Ectodermal cell (in vitro differentiated cells): ENCODE results near the gene PNMT.

Source experiments
- H3K27ac ChIP-seq: 2 replicates; pipeline ENCODE4 v1.7.0; 2013; ENCODE audit warnings: mild to moderate bottlenecking, low read depth, low read length; ENCODE audit not compliant: insufficient read depth, poor library complexity, severe bottlenecking
- H3K27me3 ChIP-seq: 2 replicates; pipeline ENCODE4 v1.7.0; 2013; ENCODE audit warnings: mild to moderate bottlenecking, low read length; ENCODE audit not compliant: insufficient read depth, control insufficient read depth, poor library complexity, severe bottlenecking
- H3K36me3 ChIP-seq: one replicate; pipeline ENCODE4 v1.7.0; 2013; ENCODE audit warnings: low read length; ENCODE audit not compliant: control insufficient read depth, insufficient read depth
- H3K4me1 ChIP-seq: one replicate; pipeline ENCODE4 v1.7.0; 2013; ENCODE audit warnings: low read length; ENCODE audit not compliant: control insufficient read depth, insufficient read depth
- H3K4me3 ChIP-seq: 2 replicates; pipeline ENCODE4 v1.7.0; 2013; ENCODE audit warnings: low read depth, low read length, control low read depth; ENCODE audit not compliant: insufficient read depth
- H3K9me3 ChIP-seq: 2 replicates; pipeline ENCODE4 v1.7.0; 2013; ENCODE audit warnings: mild to moderate bottlenecking, low read length, moderate library complexity; ENCODE audit not compliant: control insufficient read depth
- WGBS, 2 experiments: methylation state at CpG; one replicate each; pipeline ENCODE4 v1.1.7; 2013; ENCODE audit warnings: missing lambda C conversion rate in 2 of 2; 5-methylcytosine and 5-hydroxymethylcytosine counted together

PNMT gene

DNA sequence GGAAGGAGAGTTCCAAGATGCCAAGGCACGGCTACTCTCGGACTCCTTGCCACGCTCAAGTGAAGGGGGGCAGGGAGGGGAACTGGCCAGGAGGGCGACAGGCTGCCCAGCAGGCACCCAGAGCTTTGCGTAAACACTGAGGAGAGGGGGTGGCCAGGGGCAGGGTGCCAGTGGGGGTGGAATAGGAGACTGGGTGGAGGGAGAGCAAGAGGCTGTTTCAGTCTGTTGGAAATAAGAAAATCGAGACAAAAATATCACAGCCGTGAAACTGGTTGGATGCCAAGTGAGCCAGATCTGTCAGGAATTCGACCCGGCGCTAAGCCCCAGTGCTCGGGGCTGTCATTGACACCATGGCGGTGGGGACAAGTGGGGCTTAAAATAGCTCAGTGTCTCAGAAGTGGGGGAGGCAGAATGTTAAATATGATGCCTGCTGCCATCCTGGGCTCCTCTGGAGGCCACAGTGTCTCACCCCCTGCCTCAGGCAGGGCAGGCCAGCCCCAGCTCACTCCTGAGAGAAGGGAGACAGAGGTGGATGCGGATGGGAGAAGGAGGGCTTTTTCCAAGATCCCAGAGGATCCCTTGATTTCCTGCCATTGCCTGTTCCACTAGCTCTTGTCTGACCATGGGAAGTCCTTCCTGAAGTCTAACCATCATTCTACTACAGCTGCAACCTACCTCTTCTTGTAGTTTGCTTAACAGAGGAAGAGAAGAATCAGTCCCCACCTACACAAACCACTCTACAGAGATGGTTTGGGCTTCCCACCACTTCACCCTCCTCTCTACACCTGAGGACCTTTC is 9.5 kb downstream of the PNMT start:
- Histone ChIP-seq H3K4me1 (no peaks in the 10 kb centered on the region), H3K4me3 (no peak overlapping the region), H3K27me3 (no peaks in the 10 kb centered on the region), H3K36me3 (no peaks in the 10 kb centered on the region), H3K9me3 (no peaks in the 10 kb centered on the region), H3K27ac (no peak overlapping the region)
- 90 to 91% methylated on average over 13 of the region's 13 CpGs for WGBS, 2 experiments

- 82 to 83% methylated on average over 13 of the region's 13 CpGs for WGBS, 2 experiments
- no peaks in the 10 kb centered on the region for H3K27me3 ChIP-seq
- no peak overlapping the region for H3K27ac ChIP-seq
- H3K4me3 ChIP-seq = no peak overlapping the region
- H3K9me3 ChIP-seq = no peaks in the 10 kb centered on the region
- no peaks in the 10 kb centered on the region for H3K36me3 ChIP-seq
- no peaks in the 10 kb centered on the region for H3K4me1 ChIP-seq
Measured at GRCh38 chr17:39678340-39679116, 10.3 kb downstream of the PNMT start.

DNA sequence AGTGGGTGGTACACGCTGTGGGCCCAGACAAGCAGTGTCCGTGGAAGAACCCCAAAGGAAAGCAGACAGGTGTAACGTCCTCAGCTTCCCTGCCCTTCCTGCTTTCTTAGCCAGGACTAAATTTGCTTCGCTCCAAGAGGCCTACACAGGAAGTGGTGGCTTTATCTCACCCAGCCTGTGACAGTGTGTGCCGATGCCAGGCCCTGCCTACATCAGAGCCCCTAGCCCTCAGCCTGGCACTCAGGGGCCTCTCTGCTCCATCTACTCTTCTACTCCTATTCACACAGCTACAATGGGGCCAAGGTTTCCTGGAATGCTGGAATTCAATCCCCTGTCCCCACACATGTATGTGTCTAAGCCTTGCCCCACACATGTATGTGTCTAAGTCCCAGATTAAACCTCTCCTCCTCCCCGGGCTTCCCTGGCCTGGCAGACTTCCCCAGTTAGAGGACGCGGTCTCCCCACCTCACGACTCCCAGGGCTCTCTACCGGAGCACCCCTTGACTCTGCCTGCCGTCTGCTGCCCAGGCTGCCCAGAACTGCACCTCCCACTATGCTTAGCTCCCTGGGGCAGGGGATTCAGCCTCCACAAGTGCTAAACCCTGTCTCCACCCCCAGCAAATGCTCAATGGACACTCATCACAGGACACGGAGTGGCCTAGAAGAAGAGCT is 11.4 kb downstream of the PNMT start:
- no peak overlapping the region for H3K4me3 ChIP-seq
- no peaks in the 10 kb centered on the region for H3K4me1 ChIP-seq
- H3K9me3 ChIP-seq = no peaks in the 10 kb centered on the region
- 84 to 86% methylated on average over 12 of the region's 12 CpGs for WGBS, 2 experiments
- H3K36me3 ChIP-seq = no peaks in the 10 kb centered on the region
- no peak overlapping the region for H3K27ac ChIP-seq
- no peaks in the 10 kb centered on the region for H3K27me3 ChIP-seq

GRCh38 chr17:39683295-39683939 is 15.2 kb downstream of the PNMT start:
- 90 to 92% methylated on average over 9 of the region's 9 CpGs for WGBS, 2 experiments
- Histone ChIP-seq H3K36me3 (no peaks in the 10 kb centered on the region), H3K4me3 (no peak overlapping the region), H3K4me1 (peaks cover 2% of the 10 kb centered on the region), H3K9me3 (no peaks in the 10 kb centered on the region), H3K27ac (no peak overlapping the region), H3K27me3 (no peaks in the 10 kb centered on the region)

GRCh38 chr17:39684369-39685192 is 16.3 kb downstream of the PNMT start:
- H3K27me3 ChIP-seq = no peaks in the 10 kb centered on the region
- H3K9me3 ChIP-seq = no peaks in the 10 kb centered on the region
- no peaks in the 10 kb centered on the region for H3K36me3 ChIP-seq
- H3K4me1 ChIP-seq = peaks cover 10% of the 10 kb centered on the region
- H3K4me3 ChIP-seq = no peak overlapping the region
- no peak overlapping the region for H3K27ac ChIP-seq
- 92 to 94% methylated on average over 12 of the region's 12 CpGs for WGBS, 2 experiments

DNA sequence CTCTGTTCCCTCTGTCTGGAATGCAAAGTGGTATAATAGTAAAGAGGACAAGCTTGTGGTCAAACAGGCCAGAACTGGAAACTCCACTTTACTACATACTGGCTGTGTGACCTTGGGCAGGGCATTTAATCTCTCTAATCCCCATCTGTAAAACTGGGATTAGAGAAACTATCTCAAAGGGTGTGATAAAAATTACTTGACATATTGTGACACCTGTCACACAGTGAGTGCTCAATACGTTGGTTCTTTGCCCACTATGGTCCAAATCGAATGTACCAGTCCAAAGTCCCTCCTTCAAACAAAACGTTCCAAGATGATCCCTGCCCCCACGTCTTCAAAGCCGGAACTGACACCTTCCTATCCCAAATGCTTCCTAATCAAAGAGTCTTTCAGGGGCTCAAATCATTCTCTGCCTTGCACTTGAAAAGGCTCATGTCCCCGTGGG is 18.9 kb downstream of the PNMT start:
- no peak overlapping the region for H3K27ac ChIP-seq
- WGBS, 2 experiments = 77 to 80% methylated on average over 6 of the region's 6 CpGs
- peak overlapping the region; percentile 57 for H3K4me3 ChIP-seq
- H3K27me3 ChIP-seq = no peaks in the 10 kb centered on the region
- no peaks in the 10 kb centered on the region for H3K9me3 ChIP-seq
- H3K4me1 ChIP-seq = peaks cover 10% of the 10 kb centered on the region
- no peaks in the 10 kb centered on the region for H3K36me3 ChIP-seq

DNA sequence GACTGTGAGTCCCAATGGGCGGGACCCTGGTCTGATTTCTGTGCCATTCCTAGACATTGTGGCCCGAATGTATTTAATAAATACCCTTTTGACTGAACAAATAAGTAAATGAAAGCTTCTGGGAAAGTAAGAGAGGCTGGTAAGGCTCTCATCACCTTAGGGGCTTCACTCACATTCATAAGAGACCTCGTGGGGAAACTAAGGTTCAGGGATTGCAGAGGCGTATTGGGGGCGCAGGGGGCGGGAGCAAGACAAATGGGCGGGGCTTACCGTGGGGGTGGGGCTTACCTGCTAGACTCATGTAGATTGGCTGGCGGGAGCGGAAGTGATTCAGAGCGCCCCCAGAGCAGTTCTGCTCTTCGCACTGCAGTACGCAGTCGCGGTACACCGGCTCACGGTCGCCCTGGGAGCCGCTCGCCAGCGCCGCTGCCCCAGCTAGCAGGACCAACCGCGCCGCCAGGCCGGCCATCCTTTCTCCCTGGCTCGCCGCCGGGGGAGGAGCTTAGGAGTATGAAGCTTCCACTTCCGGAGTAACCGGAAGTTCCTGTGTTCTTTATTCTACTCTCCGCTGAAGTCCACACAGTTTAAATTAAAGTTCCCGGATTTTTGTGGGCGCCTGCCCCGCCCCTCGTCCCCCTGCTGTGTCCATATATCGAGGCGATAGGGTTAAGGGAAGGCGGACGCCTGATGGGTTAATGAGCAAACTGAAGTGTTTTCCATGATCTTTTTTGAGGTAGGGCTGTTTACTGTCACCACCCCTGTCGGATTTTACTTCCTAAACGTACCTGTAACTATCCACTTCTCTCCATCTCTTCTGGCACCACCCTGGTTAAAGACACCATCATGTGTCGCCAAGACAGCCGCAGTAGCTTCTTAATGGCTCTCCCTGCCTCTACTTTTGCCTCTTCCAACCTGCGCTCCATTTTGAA is 19.6 kb downstream of the PNMT start, which contains the start of gene PGAP3:
TSS of gene PGAP3 (minus strand) at position 512 of the 929 bp plus-strand sequence. CDS start at position 469, 43 bp downstream.
- Histone ChIP-seq H3K4me1 (peaks cover 10% of the 10 kb centered on the region), H3K27ac (no peak within 1 kb of the TSS), H3K36me3 (no peaks in the 10 kb centered on the region), H3K27me3 (no peaks in the 10 kb centered on the region), H3K4me3 (peak within 1 kb of the TSS; percentile 57), H3K9me3 (no peaks in the 10 kb centered on the region)
- WGBS, 2 experiments = 15 to 20% methylated on average over 45 of the region's 45 CpGs

DNA sequence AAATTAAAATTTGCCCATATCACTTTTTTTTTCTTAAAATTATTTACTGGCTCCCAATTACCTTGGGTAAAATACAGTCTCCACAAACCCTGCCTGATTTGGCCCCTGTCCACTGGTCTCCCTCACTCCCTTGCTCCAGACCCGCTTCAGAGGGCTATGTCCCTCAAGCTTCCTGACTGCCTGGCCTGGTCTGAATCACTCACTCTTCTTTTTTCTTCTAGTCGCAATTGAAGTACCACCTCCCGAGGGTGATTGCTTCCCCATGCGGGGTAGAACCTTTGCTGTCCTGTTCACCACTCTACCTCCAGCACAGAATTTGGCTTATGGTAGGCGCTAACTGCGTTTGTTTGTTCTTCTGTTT is 20.2 kb downstream of the PNMT start:
- Histone ChIP-seq H3K36me3 (no peaks in the 10 kb centered on the region), H3K27me3 (no peaks in the 10 kb centered on the region), H3K4me3 (peak overlapping the region; percentile 57), H3K4me1 (peaks cover 10% of the 10 kb centered on the region), H3K9me3 (no peaks in the 10 kb centered on the region), H3K27ac (no peak overlapping the region)
- 3 to 12% methylated on average over 6 of the region's 6 CpGs for WGBS, 2 experiments
